ACC112 (cell line): ENCODE results near the gene ZDHHC6.
"Not testable (repeated sequence)": the region's sequence is repeated elsewhere in the genome, so short reads cannot be mapped to it uniquely, and the experiment has no call there.

Experiments used
- H2AFZ ChIP-seq: fragments of 200-600 bp; sonication (generic); one replicate; pipeline ENCODE4 v1.6.0; 2017; ENCODE audit warnings: antibody characterized with exemption, low read length; ENCODE audit not compliant: unreplicated experiment
- H3K27ac ChIP-seq: fragments of 200-600 bp; sonication (generic); 2 replicates; pipeline ENCODE4 v1.5.1; 2014; ENCODE audit warnings: low read depth, mild to moderate bottlenecking, antibody characterized with exemption, low read length, moderate library complexity
- H3K27me3 ChIP-seq: fragments of 200-600 bp; sonication (generic); 2 replicates; pipeline ENCODE4 v1.6.1; 2014; ENCODE audit warnings: mild to moderate bottlenecking, antibody characterized with exemption, low read length, moderate library complexity, mixed read lengths; ENCODE audit not compliant: insufficient read depth
- H3K36me3 ChIP-seq: fragments of 200-600 bp; sonication (generic); 2 replicates; pipeline ENCODE4 v1.6.1; 2016; ENCODE audit warnings: mild to moderate bottlenecking, antibody characterized with exemption, low read length, moderate library complexity, mixed read lengths; ENCODE audit not compliant: insufficient read depth
- H3K4me1 ChIP-seq: fragments of 200-600 bp; sonication (generic); one replicate; pipeline ENCODE4 v1.6.1; 2016; ENCODE audit warnings: low read length, mixed read lengths; ENCODE audit not compliant: insufficient read depth, unreplicated experiment, control insufficient read depth
- H3K4me3 ChIP-seq: fragments of 200-600 bp; sonication (generic); 2 replicates; pipeline ENCODE4 v1.5.1; 2014; ENCODE audit warnings: mild to moderate bottlenecking, low read depth, low read length
- H3K79me2 ChIP-seq: fragments of 200-600 bp; sonication (generic); one replicate; pipeline ENCODE4 v1.6.0; 2016; ENCODE audit warnings: low read length; ENCODE audit not compliant: control insufficient read depth, unreplicated experiment, insufficient read depth

ZDHHC6 gene

GRCh38 chr10:112466802-112467201, 20.1 kb upstream of the ZDHHC6 start:
- Histone ChIP-seq H3K79me2 (no peaks in the 10 kb centered on the region), H3K36me3 (peaks cover 19% of the 10 kb centered on the region), H3K27ac (no peak overlapping the region), H2AFZ (no peak overlapping the region), H3K4me3 (no peak overlapping the region), H3K27me3 (no peaks in the 10 kb centered on the region), H3K4me1 (no peaks in the 10 kb centered on the region)

GRCh38 chr10:112465299-112465883, 18.7 kb upstream of the ZDHHC6 start:
- Histone ChIP-seq H3K36me3 (peaks cover 25% of the 10 kb centered on the region), H2AFZ (no peak overlapping the region), H3K79me2 (no peaks in the 10 kb centered on the region), H3K4me1 (no peaks in the 10 kb centered on the region), H3K27ac (no peak overlapping the region), H3K4me3 (no peak overlapping the region), H3K27me3 (no peaks in the 10 kb centered on the region)

- not testable (repeated sequence) for H3K27ac ChIP-seq, H3K4me1 ChIP-seq, H3K79me2 ChIP-seq, H2AFZ ChIP-seq, H3K27me3 ChIP-seq, H3K4me3 ChIP-seq
- peaks cover 25% of the 10 kb centered on the region for H3K36me3 ChIP-seq
Measured at GRCh38 chr10:112464074-112464473, 17.4 kb upstream of the ZDHHC6 start.

GRCh38 chr10:112461029-112461887, 14.5 kb upstream of the ZDHHC6 start:
- peak overlapping the region; percentile 78 for H3K27ac ChIP-seq
- no peaks in the 10 kb centered on the region for H3K27me3 ChIP-seq
- peaks cover 8% of the 10 kb centered on the region for H3K79me2 ChIP-seq
- H3K4me3 ChIP-seq = no peak overlapping the region
- no peak overlapping the region for H2AFZ ChIP-seq
- H3K36me3 ChIP-seq = peaks cover 25% of the 10 kb centered on the region
- peaks cover 3% of the 10 kb centered on the region for H3K4me1 ChIP-seq

- H3K36me3 ChIP-seq = peaks cover 18% of the 10 kb centered on the region
- H3K4me3 ChIP-seq = no peak overlapping the region
- no peak overlapping the region for H2AFZ ChIP-seq
- H3K79me2 ChIP-seq = peaks cover 8% of the 10 kb centered on the region
- H3K4me1 ChIP-seq = peaks cover 11% of the 10 kb centered on the region
- peak overlapping the region; percentile 50 for H3K27ac ChIP-seq
- H3K27me3 ChIP-seq = no peaks in the 10 kb centered on the region
Measured at GRCh38 chr10:112460366-112460765, 13.7 kb upstream of the ZDHHC6 start.

- no peak overlapping the region for H3K27ac ChIP-seq
- no peak overlapping the region for H3K4me3 ChIP-seq
- H3K4me1 ChIP-seq = peaks cover 11% of the 10 kb centered on the region
- H3K36me3 ChIP-seq = peaks cover 10% of the 10 kb centered on the region
- H2AFZ ChIP-seq = no peak overlapping the region
- peaks cover 14% of the 10 kb centered on the region for H3K79me2 ChIP-seq
- no peaks in the 10 kb centered on the region for H3K27me3 ChIP-seq
Measured at GRCh38 chr10:112456533-112456932, 9.8 kb upstream of the ZDHHC6 start.

- H3K4me1 ChIP-seq = peaks cover 11% of the 10 kb centered on the region
- H3K27me3 ChIP-seq = no peaks in the 10 kb centered on the region
- H2AFZ ChIP-seq = no peak overlapping the region
- peaks cover 4% of the 10 kb centered on the region; the same call in 1 of the 2 replicates for H3K36me3 ChIP-seq
- peak overlapping the region; percentile 82 for H3K27ac ChIP-seq
- H3K4me3 ChIP-seq = no peak overlapping the region
- H3K79me2 ChIP-seq = peaks cover 26% of the 10 kb centered on the region
Measured at GRCh38 chr10:112454910-112455779, 8.4 kb upstream of the ZDHHC6 start.

- Histone ChIP-seq H2AFZ (no peak overlapping the region), H3K4me1 (peaks cover 20% of the 10 kb centered on the region), H3K36me3 (peaks cover 11% of the 10 kb centered on the region; the same call in 1 of the 2 replicates), H3K4me3 (no peak overlapping the region; the same call in 1 of the 2 replicates), H3K27ac (no peak overlapping the region), H3K27me3 (no peaks in the 10 kb centered on the region), H3K79me2 (peaks cover 67% of the 10 kb centered on the region)
Measured at GRCh38 chr10:112448888-112449287, 2.2 kb upstream of the ZDHHC6 start.

- no peaks in the 10 kb centered on the region for H3K27me3 ChIP-seq
- 0 out of 2 replicates have a peak, but pooled peaks cover 7% of the 10 kb centered on the region for H3K36me3 ChIP-seq
- peaks cover 20% of the 10 kb centered on the region for H3K4me1 ChIP-seq
- peak overlapping the region; percentile 86 for H2AFZ ChIP-seq
- H3K79me2 ChIP-seq = peaks cover 67% of the 10 kb centered on the region
- peak overlapping the region; percentile 93 for H3K4me3 ChIP-seq
- H3K27ac ChIP-seq = peak overlapping the region; percentile 91
Measured at GRCh38 chr10:112447620-112447928, 860 bp upstream of the ZDHHC6 start.

- H3K27ac ChIP-seq = peak overlapping the region; percentile 91
- H2AFZ ChIP-seq = peak overlapping the region; percentile 86
- H3K4me3 ChIP-seq = peak overlapping the region; percentile 93
- H3K27me3 ChIP-seq = no peaks in the 10 kb centered on the region
- H3K79me2 ChIP-seq = peaks cover 64% of the 10 kb centered on the region
- H3K36me3 ChIP-seq = peaks cover 15% of the 10 kb centered on the region
- peaks cover 20% of the 10 kb centered on the region for H3K4me1 ChIP-seq
Measured at GRCh38 chr10:112446055-112446854, 459 bp downstream of the ZDHHC6 start.
